Raji (cell line): ENCODE measurements around the gene PRRG2.
A peak's percentile ranks its signal among the peaks of the same experiment; 100 is the strongest.

Experiments used
- POLR2A ChIP-seq: IDR thresholded peaks from 2 replicates; pipeline ENCODE4 v1.6.1; 2011; ENCODE audit warnings: low read depth, low read length, control low read depth; ENCODE audit not compliant: insufficient read depth

PRRG2 gene

GRCh38 chr19:49635530-49636232, 54.6 kb downstream of the PRRG2 start:
- no peak for TF ChIP-seq POLR2A

GRCh38 chr19:49636233-49636932, 55.3 kb downstream of the PRRG2 start:
- TF ChIP-seq POLR2A, result no peak

GRCh38 chr19:49637821-49638738, 57.0 kb downstream of the PRRG2 start:
- TF ChIP-seq POLR2A, result no peak

- TF ChIP-seq POLR2A, result no peak
Observed at GRCh38 chr19:49639401-49640112, 58.4 kb downstream of the PRRG2 start.

- TF ChIP-seq POLR2A, result peak; percentile 75
Observed at GRCh38 chr19:49640113-49640898, 59.2 kb downstream of the PRRG2 start, which contains the start of gene RRAS. Gene RRAS, minus strand, starts transcription at chr19:49640143. Its CDS starts 45 bp downstream, at chr19:49640098.
